Measurements from ENCODE around the gene PLEKHM2.
"Not testable (repeated sequence)": the region's sequence is repeated elsewhere in the genome, so short reads cannot be mapped to it uniquely, and the experiment has no call there.

The PLEKHM2 gene

GRCh38 chr1:15676010-15676409 lies 8.1 kb upstream of the PLEKHM2 start:
- no peak for DNase-seq (ENCODE audit: low read depth)

- no peak for DNase-seq (ENCODE audit: low read depth)
These were observed 7.1 kb upstream of the PLEKHM2 start for GRCh38 chr1:15676688-15677661.

- DNase-seq (ENCODE audit: low read depth) = no peak
These were observed 5.5 kb upstream of the PLEKHM2 start for GRCh38 chr1:15678578-15678977.

- DNase-seq (ENCODE audit: low read depth) = no peak
These were observed 4.0 kb upstream of the PLEKHM2 start for GRCh38 chr1:15680131-15680530.

GRCh38 chr1:15680561-15681348 lies 3.4 kb upstream of the PLEKHM2 start:
- no peak for DNase-seq (ENCODE audit: low read depth)

GRCh38 chr1:15681349-15682292 lies 2.5 kb upstream of the PLEKHM2 start:
- no peak for DNase-seq (ENCODE audit: low read depth)

GRCh38 chr1:15682936-15683341 lies 1.2 kb upstream of the PLEKHM2 start:
- no peak for DNase-seq (ENCODE audit: low read depth)

GRCh38 chr1:15683345-15684039 lies 628 bp upstream of the PLEKHM2 start:
- no peak for DNase-seq (ENCODE audit: low read depth)

- peak; percentile 19 for DNase-seq (ENCODE audit: low read depth)
These were observed 560 bp downstream of the PLEKHM2 start for GRCh38 chr1:15684468-15685291.

- no peak for DNase-seq (ENCODE audit: low read depth)
These were observed 1.7 kb downstream of the PLEKHM2 start for GRCh38 chr1:15685820-15686219.

GRCh38 chr1:15687446-15687845 lies 3.3 kb downstream of the PLEKHM2 start:
- DNase-seq (ENCODE audit: low read depth) = no peak

GRCh38 chr1:15690317-15690716 lies 6.2 kb downstream of the PLEKHM2 start:
- no peak for DNase-seq (ENCODE audit: low read depth)

- no peak for DNase-seq (ENCODE audit: low read depth)
These were observed 7.4 kb downstream of the PLEKHM2 start for GRCh38 chr1:15691434-15692032.

- DNase-seq (ENCODE audit: low read depth) = no peak
These were observed 8.1 kb downstream of the PLEKHM2 start for GRCh38 chr1:15692121-15692682.

- DNase-seq (ENCODE audit: low read depth) = no peak
These were observed 9.3 kb downstream of the PLEKHM2 start for GRCh38 chr1:15693371-15693770.

GRCh38 chr1:15696956-15697521 lies 12.9 kb downstream of the PLEKHM2 start:
- no peak for DNase-seq (ENCODE audit: low read depth)

- DNase-seq (ENCODE audit: low read depth) = no peak
These were observed 14.1 kb downstream of the PLEKHM2 start for GRCh38 chr1:15698201-15698600.

GRCh38 chr1:15699321-15699720 lies 15.2 kb downstream of the PLEKHM2 start:
- not testable (repeated sequence) for DNase-seq (ENCODE audit: low read depth)

- no peak for DNase-seq (ENCODE audit: low read depth)
These were observed 16.4 kb downstream of the PLEKHM2 start for GRCh38 chr1:15700508-15700907.
